Lower leg skin (tissue), 4 donors: ENCODE results near the gene WDHD1. TPM values are rescaled to one million over a fixed set of nuclear protein-coding genes. Genes with fewer than 3 reads are reported as not detected.
"Not testable (repeated sequence)": the region's sequence is repeated elsewhere in the genome, so short reads cannot be mapped to it uniquely, and the experiment has no call there.

Experiments used
- DNase-seq, 2 donors: peaks; one replicate each; pipeline ENCODE4 v3.0.0-alpha.2; 2019; ENCODE audit warnings: low spot score in 2 of 2
- H3K4me3 ChIP-seq: fragments of 200-600 bp; sonication (generic); 2 replicates; pipeline ENCODE4 v1.5.1; 2017; ENCODE audit warnings: mild to moderate bottlenecking, low read depth; ENCODE audit not compliant: poor library complexity, severe bottlenecking
- POLR2A ChIP-seq, 2 donors: fragments of 450-650 bp; IDR thresholded peaks; one replicate each; pipeline ENCODE4 v1.6.1; 2016 to 2017; ENCODE audit warnings: antibody characterized with exemption in 2 of 2, mild to moderate bottlenecking in 1 of 2, moderate library complexity in 1 of 2
- WGBS, 2 donors: methylation state at CpG; one replicate each; pipeline ENCODE4 v1.1.5; 2018; 5-methylcytosine and 5-hydroxymethylcytosine counted together
- intact Hi-C: fragments of 100-400 bp; cut with DNase I; formaldehyde crosslinking; loops from one replicate; pipeline ENCODE4 v1.15.0; 2023; ENCODE audit warnings: low total_unique reads
- total RNA-seq, 4 donors: library from RNA; depleted of rRNA; stranded (reverse); fragments of >200 nt; gene quantifications; one replicate each; pipeline ENCODE4 v1.1.0, GENCODE V29; 2016
- TF ChIP-seq, protein P1 (sequence below), 3 donors: fragments of 450-650 bp; IDR thresholded peaks; one replicate each; pipeline ENCODE4 v1.5.1; 2016; ENCODE audit warnings: antibody characterized with exemption in 3 of 3, mild to moderate bottlenecking in 3 of 3, moderate library complexity in 2 of 3

The WDHD1 gene
- total RNA-seq, 4 donors from 2014 or later, result 1.1 to 3.8 (median 2.3) TPM

DNA sequence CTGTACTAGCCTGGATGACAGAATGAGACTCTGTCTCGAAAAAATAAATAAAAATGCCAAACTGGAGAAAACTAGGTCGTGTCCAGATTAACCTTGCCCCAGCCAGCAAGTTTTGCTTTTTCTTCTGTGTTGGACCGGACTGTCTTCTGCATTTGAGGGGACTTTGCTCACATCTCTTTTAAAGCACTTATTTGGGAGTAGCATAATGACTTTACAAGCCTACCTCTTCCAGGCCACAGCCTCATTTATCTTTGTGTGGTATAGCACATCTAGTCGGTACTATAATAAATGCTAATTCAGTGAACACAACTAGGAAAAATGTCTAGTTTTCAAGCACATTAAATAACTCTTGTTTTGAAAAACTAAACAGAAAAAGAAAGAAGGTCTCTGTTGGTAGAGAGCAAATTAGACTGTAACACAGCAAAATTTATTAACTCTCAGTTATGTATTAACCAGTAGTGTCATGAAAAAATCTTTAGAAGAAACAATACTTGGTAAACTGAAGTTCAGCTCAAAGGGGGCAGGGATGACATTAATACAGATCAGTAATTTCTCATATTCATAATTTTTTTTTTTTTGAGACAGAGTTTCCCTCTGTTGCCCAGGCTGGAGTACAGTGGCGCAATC is 52.0 kb downstream of the WDHD1 start:
- no peak for DNase-seq
- intact Hi-C loops, result no loop called here
- H3K4me3 ChIP-seq, result no peak overlapping the region
- 77 to 86% methylated on average over 5 of the region's 5 CpGs for WGBS, 2 donors
- no peak for TF ChIP-seq POLR2A (IDR thresholded peaks at IDR 0.05)
- TF ChIP-seq, protein P1, sequence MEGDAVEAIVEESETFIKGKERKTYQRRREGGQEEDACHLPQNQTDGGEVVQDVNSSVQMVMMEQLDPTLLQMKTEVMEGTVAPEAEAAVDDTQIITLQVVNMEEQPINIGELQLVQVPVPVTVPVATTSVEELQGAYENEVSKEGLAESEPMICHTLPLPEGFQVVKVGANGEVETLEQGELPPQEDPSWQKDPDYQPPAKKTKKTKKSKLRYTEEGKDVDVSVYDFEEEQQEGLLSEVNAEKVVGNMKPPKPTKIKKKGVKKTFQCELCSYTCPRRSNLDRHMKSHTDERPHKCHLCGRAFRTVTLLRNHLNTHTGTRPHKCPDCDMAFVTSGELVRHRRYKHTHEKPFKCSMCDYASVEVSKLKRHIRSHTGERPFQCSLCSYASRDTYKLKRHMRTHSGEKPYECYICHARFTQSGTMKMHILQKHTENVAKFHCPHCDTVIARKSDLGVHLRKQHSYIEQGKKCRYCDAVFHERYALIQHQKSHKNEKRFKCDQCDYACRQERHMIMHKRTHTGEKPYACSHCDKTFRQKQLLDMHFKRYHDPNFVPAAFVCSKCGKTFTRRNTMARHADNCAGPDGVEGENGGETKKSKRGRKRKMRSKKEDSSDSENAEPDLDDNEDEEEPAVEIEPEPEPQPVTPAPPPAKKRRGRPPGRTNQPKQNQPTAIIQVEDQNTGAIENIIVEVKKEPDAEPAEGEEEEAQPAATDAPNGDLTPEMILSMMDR (IDR thresholded peaks at IDR 0.05), result no peak

DNA sequence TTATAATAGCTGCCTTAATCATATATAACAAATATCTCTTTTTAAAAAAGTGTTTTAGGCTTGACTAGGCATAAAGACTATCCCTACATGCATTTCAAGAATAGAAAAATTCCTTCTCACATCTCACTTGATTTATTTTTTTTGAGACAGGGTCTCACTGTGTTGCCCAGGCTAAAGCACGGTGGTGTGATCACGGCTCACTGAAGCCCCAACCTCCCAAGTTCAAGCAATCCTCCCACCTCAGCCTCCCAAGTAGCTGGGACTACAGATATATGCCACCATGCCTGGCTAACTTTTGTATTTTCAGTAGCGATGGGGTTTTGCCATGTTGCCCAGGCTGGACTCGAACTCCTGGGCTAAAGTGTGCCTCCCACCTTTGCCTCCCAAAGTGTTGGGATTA is 59.4 kb downstream of the WDHD1 start:
- WGBS, 2 donors, result 95 to 99% methylated on average over 4 of the region's 4 CpGs
- TF ChIP-seq, protein P1 (IDR thresholded peaks at IDR 0.05), result no peak
- TF ChIP-seq POLR2A (IDR thresholded peaks at IDR 0.05), result no peak
- intact Hi-C loops, result no loop called here
- DNase-seq, result no peak
- H3K4me3 ChIP-seq, result no peak overlapping the region

DNA sequence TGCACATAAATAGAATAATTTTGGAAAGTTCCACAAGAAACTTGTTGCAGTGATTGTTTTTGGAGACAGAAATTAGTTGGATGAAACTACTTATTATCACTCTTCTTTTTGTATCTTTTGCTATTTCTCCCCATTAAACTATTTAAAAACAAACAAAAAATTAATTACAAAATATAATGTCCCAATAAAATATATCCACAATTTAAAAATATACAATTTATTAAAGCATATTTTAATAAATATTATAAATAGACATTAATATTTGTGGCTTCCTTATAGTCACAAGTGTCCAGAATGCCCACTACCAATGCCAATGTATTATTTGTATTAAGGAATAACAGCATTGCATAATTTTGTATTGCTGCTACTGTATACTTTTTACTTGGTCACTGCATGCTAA is 71.8 kb downstream of the WDHD1 start:
- no peak overlapping the region for H3K4me3 ChIP-seq
- intact Hi-C loops, result no loop called here
- DNase-seq, result no peak
- TF ChIP-seq, protein P1 (IDR thresholded peaks at IDR 0.05), result no peak
- no peak for TF ChIP-seq POLR2A (IDR thresholded peaks at IDR 0.05)

DNA sequence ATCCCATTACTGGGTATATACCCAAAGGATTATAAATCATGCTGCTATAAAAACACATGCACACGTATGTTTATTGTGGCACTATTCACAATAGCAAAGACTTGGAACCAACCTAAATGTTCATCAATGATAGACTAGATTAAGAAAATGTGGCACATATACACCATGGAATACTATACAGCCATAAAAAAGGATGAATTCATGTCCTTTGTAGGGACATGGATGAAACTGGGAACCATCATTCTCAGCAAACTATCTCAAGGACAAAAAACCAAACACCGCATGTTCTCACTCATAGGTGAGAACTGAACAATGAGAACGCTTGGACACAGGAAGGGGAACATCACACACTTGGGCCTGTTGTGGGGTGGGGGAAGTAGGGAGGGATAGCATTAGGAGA is 73.3 kb downstream of the WDHD1 start:
- DNase-seq, H3K4me3 ChIP-seq, intact Hi-C loops: not testable (repeated sequence)
- WGBS, 2 donors, result 97 to 98% methylated on average over 3 of the region's 3 CpGs

DNA sequence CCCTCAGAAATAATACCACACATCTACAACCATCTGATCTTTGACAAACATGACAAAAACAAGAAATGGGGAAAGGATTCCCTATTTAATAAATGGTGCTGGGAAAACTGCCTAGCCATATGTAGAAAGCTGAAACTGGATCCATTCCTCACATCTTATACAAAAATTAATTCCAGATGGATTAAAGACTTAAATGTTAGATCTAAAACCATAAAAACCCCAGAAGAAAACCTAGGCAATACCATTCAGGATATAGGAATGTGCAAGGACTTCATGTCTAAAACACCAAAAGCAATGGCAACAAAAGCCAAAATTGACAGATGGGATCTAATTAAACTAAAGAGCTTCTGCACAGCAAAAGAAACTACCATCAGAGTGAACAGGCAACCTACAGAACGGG is 74.1 kb downstream of the WDHD1 start:
- 78 to 81% methylated on average over 1 of the region's 1 CpG for WGBS, 2 donors
- H3K4me3 ChIP-seq, intact Hi-C loops, DNase-seq: not testable (repeated sequence)

DNA sequence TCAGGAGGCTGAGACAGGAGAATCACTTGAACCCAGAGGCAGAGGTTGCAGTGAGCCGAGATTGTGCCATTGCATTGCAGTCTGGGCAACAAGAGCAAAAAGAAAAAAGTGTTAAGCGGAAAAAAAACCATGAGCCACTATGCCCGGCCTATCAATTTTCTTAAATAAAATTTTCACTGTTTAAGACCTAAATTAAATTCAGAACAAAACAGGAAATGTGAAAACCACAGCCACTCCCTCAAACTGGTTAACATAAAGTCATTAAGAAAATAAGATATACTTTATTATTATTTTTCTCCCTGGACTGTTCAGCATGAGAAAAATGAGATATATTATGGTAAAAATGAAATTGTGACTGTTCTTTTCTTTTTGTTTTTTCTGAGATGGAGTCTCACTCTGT is 79.7 kb downstream of the WDHD1 start:
- no peak overlapping the region for H3K4me3 ChIP-seq
- DNase-seq, result no peak
- TF ChIP-seq POLR2A (IDR thresholded peaks at IDR 0.05), result no peak
- TF ChIP-seq, protein P1 (IDR thresholded peaks at IDR 0.05), result no peak
- intact Hi-C loops, result no loop called here
- WGBS, 2 donors, result 95 to 96% methylated on average over 3 of the region's 3 CpGs

DNA sequence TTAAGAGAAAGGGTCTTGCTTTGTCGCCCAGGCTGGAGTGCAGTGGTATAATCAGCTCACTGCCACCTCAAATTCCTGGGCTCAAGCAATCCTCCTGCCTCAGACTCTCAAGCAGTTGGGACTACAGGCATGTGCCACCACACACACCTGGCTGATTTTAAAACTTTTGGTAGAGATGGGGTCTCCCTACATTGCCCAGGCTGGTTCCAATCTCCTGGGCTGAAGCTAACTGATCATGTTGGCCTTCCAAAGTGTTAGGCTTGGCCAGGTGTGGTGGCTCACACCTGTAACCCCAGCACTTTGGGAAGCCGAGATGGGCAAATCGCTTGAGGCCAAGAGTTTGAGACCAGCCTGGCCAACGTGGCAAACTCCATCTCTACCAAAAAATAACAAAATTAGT is 80.4 kb downstream of the WDHD1 start:
- H3K4me3 ChIP-seq, result no peak overlapping the region
- DNase-seq, result no peak
- intact Hi-C loops, result no loop called here
- WGBS, 2 donors, result 96 to 98% methylated on average over 4 of the region's 4 CpGs
- TF ChIP-seq, protein P1 (IDR thresholded peaks at IDR 0.05), result no peak
- no peak for TF ChIP-seq POLR2A (IDR thresholded peaks at IDR 0.05)
